ENCODE measurements around the gene CCSER1.

Gene CCSER1

DNA sequence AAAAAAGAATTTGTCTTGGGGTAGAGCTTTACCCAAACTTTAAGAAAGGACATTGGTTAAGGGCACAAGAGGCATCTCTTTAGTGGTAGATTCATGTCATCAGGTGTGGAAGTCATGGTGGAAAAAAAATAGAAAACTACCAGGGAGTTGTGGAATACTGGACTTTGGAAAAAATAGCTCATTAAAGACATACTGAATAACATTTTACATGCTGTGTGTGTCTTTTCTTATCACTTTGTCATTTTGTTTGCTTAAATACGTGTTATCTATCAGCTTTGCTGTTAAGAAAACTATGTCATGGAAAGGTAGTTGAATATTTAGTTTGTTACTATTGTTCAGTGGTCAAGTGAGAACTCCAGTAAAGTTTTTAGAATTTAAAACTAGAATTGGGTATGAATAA lies 147.0 kb downstream of the CCSER1 start:
- TF ChIP-seq, protein P1, sequence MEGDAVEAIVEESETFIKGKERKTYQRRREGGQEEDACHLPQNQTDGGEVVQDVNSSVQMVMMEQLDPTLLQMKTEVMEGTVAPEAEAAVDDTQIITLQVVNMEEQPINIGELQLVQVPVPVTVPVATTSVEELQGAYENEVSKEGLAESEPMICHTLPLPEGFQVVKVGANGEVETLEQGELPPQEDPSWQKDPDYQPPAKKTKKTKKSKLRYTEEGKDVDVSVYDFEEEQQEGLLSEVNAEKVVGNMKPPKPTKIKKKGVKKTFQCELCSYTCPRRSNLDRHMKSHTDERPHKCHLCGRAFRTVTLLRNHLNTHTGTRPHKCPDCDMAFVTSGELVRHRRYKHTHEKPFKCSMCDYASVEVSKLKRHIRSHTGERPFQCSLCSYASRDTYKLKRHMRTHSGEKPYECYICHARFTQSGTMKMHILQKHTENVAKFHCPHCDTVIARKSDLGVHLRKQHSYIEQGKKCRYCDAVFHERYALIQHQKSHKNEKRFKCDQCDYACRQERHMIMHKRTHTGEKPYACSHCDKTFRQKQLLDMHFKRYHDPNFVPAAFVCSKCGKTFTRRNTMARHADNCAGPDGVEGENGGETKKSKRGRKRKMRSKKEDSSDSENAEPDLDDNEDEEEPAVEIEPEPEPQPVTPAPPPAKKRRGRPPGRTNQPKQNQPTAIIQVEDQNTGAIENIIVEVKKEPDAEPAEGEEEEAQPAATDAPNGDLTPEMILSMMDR (IDR thresholded peaks at IDR 0.05; ENCODE audit: borderline replicate concordance, insufficient read depth, low read depth, low read length) = no peak
- no peak overlapping the region for H3K4me3 ChIP-seq (ENCODE audit: low read depth, low read length)

DNA sequence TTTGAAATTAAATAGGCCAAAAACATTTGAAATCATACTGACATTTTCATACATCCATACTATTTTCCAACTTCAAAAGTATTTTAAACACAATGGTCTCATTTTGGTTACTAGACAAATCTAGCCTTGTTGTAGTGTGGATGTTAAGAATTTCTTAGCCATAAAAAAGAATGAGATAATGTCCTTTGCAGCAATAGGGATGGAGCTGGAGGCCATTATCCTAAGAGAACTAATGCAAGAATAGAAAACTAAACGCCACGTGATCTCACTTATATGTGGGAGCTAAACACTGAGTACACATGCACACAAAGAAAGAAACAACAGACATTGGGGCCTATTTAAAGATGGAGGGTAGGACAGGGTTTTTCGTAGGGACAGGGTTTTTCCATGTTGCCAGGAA lies 153.8 kb downstream of the CCSER1 start:
- TF ChIP-seq, protein P1 (IDR thresholded peaks at IDR 0.05; ENCODE audit: borderline replicate concordance, insufficient read depth, low read depth, low read length) = no peak
- H3K4me3 ChIP-seq (ENCODE audit: low read depth, low read length) = no peak overlapping the region

DNA sequence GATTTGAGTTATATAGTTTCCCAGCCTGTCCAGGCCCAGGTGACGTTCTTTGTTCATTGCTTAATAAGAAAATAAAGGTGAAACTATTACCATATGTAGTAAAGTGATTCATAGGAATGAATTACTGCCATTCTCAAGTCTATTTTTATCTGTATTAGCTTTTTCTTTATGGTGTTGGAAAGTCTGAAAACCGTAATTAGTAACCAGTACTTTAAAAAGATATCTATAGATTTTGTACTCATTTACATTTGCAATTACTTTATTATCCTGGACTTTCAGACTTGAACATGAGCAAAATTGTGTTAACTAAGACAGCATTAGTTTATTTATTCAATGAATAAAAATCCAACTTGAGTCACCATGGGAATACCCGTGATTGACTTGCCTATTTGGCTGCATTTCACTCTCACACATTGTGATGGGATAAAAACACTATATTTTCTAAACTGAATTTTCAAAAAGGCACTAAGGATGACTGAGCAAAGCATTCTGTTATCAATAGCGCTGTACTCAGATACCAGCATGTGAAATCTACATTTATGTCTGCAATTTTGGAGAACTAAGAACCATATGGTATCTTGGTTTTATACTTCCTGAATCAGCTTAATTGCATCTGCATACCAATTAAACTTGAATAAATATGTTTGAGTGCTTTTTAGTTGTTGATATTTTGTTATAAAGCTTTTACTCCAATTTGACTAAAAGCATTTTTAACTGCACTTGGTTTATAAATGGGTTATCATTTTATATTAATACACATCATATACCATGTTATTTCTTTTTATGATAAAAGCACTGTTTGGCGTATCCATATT lies 154.6 kb downstream of the CCSER1 start:
- TF ChIP-seq, protein P1 (IDR thresholded peaks at IDR 0.05; ENCODE audit: borderline replicate concordance, insufficient read depth, low read depth, low read length) = no peak
- no peak overlapping the region for H3K4me3 ChIP-seq (ENCODE audit: low read depth, low read length)

DNA sequence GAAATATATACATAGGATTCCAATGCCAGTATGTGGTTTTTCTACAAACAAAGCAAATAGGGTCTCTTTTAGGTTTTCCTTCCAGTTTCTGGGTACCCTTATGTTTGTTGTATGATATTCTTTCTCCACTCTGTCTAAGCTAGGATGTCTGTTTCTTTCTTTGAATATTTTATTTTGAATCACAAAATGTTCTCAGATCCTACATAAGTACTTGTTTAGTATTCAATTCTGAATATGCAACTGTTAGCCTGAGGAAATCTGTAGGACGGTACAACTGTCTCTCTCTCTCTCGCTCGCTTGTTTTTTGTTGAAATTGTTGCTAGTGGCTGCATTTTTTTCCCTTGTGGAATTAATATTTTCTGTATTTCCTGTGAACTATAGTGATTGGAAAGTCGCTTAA lies 163.2 kb downstream of the CCSER1 start:
- TF ChIP-seq, protein P1 (IDR thresholded peaks at IDR 0.05; ENCODE audit: borderline replicate concordance, insufficient read depth, low read depth, low read length) = no peak
- H3K4me3 ChIP-seq (ENCODE audit: low read depth, low read length) = no peak overlapping the region

DNA sequence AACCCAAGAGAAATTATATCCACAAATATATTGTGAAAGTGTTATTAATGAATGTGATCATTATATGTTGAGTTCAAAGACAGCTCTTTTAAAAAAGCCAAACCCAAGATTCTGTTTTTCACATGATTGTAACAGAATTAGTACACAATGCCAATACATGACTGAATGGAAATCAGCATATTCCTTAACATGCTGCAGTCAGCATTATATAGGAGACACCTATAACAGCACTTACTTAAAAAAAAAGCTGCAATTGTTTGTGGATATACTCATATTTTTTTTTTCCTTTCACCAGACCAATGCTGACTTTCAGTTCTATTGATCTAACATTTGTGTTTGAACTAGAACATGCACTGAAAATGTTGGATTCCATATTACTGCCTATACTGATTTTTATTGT lies 165.2 kb downstream of the CCSER1 start:
- H3K4me3 ChIP-seq (ENCODE audit: low read depth, low read length) = no peak overlapping the region
- TF ChIP-seq, protein P1 (IDR thresholded peaks at IDR 0.05; ENCODE audit: borderline replicate concordance, insufficient read depth, low read depth, low read length) = no peak

DNA sequence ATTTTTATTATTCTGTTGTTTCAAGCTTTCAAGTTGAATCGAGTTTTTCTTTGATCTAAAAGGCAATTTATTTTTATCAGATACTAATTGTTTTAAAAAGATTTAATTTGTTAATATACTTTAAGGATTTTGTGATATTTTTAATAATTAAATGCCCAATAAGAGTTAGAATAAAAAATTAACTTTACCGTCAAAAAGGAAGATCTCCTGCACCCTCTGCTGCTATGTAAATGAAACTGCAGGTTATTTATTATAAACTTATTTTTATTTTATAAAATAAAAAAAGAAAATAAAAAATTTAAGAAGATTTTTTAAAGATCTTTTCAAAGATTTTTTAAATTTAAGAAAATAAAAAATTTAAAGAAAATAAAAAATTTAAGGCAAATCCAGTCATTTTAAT lies 166.1 kb downstream of the CCSER1 start:
- TF ChIP-seq, protein P1 (IDR thresholded peaks at IDR 0.05; ENCODE audit: borderline replicate concordance, insufficient read depth, low read depth, low read length) = no peak
- no peak overlapping the region for H3K4me3 ChIP-seq (ENCODE audit: low read depth, low read length)

DNA sequence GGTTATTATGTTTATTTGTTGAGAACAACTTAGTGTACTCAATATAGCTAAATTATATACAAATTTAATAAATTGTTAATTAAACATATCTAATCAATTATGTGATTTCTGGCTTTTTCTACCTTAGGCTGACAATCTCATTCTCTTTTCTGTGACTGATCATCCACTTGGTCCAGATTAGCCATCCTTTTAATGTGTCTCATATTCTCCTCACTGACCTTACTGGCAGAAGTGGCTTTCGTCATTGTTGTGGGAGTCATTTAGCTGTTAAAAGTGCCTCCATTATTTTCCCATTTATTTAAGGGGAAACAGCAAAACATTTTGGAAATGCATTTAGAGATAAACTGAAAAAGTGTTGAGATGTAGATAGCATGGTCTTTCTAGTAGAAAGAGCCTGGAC lies 172.2 kb downstream of the CCSER1 start:
- TF ChIP-seq, protein P1 (IDR thresholded peaks at IDR 0.05; ENCODE audit: borderline replicate concordance, insufficient read depth, low read depth, low read length) = no peak

More for the DNA sequence above, 172.2 kb downstream of the CCSER1 start:
- H3K4me3 ChIP-seq (ENCODE audit: low read depth, low read length) = no peak overlapping the region

All from GM12875 (cell line).